GM12874 (cell line): ENCODE measurements around the gene KRI1.

Source experiments
- CTCF ChIP-seq: IDR thresholded peaks from 2 replicates; pipeline ENCODE4 v1.5.1; 2011; ENCODE audit warnings: low read depth, mild to moderate bottlenecking, control low read depth, low read length, moderate library complexity; ENCODE audit not compliant: insufficient read depth

The KRI1 gene

GRCh38 chr19:10568826-10569651, 3.2 kb upstream of the KRI1 start, which contains the start of gene CDKN2D:
TSS of gene CDKN2D (minus strand) at chr19:10568979. CDS start at chr19:10568653, 326 bp downstream.
- no peak for TF ChIP-seq CTCF

DNA sequence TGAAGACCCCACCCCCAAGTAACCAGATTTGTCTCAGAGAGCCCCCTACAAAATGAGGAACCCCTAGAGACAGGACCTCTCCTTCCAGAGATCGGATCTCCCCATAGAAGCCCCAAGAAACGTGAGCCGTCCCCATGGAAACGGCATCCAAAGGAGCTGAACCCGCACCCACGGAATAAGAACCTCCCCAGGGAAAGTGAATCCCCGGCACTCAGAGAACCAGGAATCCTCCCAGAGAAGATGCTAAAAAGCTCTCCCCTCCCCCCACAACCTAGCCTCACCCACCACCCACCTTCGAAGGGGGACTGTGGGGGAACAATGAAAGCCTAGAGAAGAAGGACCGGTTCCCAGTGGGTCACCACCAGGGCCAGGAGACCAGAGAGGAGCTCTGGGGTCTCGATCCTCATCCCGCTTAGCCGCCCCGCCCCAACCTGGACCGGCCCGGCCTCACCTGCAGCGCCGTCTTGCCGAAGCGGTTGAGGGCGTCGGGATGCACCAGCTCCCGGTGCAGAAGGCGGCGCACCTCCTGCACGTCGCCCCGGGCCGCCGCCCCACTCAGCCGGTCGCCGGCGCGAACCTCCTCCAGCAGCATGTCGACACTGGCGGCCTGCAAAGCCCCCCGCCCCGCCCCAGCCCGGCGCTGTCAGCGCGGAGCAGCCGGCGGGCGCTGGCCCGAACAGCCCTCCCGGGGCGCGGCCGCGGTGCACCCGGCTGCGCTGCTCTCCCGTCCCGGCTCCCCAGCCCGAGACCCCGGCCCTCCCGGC, 2.4 kb upstream of the KRI1 start:
- no peak for TF ChIP-seq CTCF

GRCh38 chr19:10567656-10568055, 1.8 kb upstream of the KRI1 start:
- no peak for TF ChIP-seq CTCF

DNA sequence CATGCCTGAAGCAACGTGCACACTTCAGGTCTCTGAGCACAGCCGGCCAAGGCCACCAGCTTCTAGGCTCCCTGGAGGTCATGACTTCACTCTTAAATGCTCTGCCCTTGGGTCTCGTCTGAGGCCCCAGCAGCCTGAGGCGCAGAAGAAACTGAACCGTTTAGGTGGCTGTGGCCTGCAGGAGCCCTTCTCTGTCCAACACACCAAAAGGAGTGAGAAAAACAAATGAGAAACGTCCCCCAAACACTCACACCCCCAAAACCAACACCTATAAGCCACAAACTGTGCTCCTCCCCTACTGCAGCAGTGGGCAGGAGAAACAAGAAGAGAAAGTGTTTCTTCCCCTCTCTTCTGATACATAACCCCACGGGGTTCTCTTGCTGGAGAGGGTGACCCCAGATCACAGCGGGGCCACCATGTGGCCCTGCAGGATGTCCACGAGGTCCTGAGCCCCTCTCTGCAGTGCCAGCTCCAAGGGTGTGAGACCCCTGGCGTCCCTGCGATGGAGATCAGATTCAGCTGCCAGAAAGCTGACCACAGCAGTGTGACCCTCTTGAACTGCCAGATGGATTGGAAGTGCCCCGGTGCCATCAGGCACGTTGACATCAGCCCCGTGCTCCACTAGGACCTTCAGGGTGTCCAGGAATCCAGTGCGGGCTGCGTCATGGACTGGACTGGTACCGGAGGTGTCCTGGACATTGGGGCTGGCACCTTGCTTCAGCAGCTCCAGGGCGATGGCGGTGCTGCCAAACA, 1.0 kb upstream of the KRI1 start:
- no peak for TF ChIP-seq CTCF

GRCh38 chr19:10566408-10566657, 523 bp upstream of the KRI1 start:
- no peak for TF ChIP-seq CTCF

DNA sequence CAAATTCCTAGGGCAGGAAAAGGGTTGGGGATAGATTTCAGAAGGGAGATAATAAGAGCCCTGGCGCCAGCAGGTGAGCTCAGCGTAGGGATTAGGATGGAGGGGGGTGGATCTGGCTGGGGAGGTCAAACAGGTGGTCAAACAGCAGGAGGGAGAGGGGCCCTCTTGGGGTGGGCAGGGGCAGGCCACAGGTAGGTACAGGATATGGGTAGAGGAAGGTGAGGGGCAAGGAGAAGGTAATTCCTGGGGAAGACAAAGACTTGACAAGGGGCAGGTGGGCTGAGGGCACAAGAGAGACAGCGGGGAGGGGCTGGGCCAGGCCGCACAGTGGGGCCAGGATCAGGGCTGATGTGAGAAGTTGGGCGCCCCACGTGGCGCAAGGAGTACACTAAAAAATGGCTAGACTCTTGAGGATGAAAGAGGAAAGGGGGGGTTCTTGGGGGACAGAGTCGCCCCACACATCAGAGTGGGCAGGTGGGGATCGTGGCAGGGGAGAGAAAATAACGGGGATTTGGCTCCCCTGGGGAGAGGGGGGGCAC, 713 bp downstream of the KRI1 start:
- TF ChIP-seq CTCF = peak; percentile 60

DNA sequence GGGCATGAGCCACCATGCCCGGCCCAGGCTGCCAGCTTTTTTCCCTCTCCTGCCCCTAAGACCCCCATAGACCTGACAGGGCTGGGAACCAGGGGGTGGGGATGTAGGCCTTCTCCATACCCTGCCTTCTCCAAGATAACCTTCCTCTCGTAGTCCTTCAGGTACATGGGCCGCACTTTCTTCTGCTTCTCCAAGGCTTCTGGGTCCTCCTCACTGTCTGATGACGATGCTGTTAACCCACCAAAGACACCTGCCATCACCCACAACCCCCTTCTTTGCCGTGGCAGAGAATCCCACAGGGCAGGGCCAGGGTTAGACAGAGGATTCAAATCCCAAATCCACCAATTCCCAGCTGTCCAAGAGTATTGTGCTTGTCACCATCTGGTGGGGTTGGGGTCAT, 3.2 kb downstream of the KRI1 start:
- no peak for TF ChIP-seq CTCF
